HUES64 (cell line): ENCODE measurements around the gene YTHDF2.

ENCODE experiments used
- H3K27ac ChIP-seq: 2 replicates; pipeline ENCODE4 v1.7.0; 2013; ENCODE audit warnings: low read depth, low read length, inconsistent platforms
- H3K27me3 ChIP-seq: 2 replicates; pipeline ENCODE4 v1.6.1; 2013; ENCODE audit warnings: mild to moderate bottlenecking, low read length; ENCODE audit not compliant: insufficient read depth
- H3K36me3 ChIP-seq: 2 replicates; pipeline ENCODE4 v1.6.1; 2013; ENCODE audit warnings: mild to moderate bottlenecking, low read length; ENCODE audit not compliant: insufficient read depth
- H3K4me1 ChIP-seq: 2 replicates; pipeline ENCODE4 v1.6.1; 2013; ENCODE audit warnings: mild to moderate bottlenecking, low read length, moderate library complexity; ENCODE audit not compliant: insufficient read depth
- H3K4me3 ChIP-seq: 2 replicates; pipeline ENCODE4 v1.5.1; 2013; ENCODE audit warnings: mild to moderate bottlenecking, low read length, moderate library complexity
- H3K9ac ChIP-seq: 2 replicates; pipeline ENCODE4 v1.6.1; 2013; ENCODE audit warnings: mild to moderate bottlenecking, low read depth, low read length
- H3K9me3 ChIP-seq: 2 replicates; pipeline ENCODE4 v1.6.1; 2013; ENCODE audit warnings: low read depth, low read length; ENCODE audit not compliant: insufficient read depth
- WGBS: fragments of 150-250, 120-280 bp; methylation state at CpG from one replicate; pipeline ENCODE4 v1.1.7; 2013; ENCODE audit warnings: missing lambda C conversion rate; 5-methylcytosine and 5-hydroxymethylcytosine counted together

Gene YTHDF2

DNA sequence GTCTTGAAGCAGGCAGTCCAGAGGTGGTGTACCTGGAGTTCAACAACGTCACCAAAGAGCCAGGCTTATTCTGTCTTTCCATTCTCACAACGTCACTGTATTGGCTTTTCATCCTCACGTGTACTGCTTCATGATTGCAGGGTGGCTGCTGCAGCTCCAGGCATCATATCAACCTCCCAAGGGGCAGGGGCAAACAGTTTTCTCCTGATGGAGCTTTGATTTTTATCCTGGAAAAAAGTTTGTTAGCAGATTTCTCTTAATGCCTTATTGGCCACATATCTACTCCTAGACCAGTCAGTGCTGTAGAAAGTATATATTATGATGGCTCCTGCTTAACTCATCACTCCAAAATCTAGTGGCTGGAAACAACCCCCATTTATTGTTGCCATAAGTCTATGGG, 66.9 kb downstream of the YTHDF2 start:
- 95% methylated on average over 3 of the region's 3 CpGs for WGBS
- H3K4me1 ChIP-seq: 0 out of 2 replicates have a peak, but pooled peaks cover 3% of the 10 kb centered on the region
- no peaks in the 10 kb centered on the region for H3K27me3 ChIP-seq
- H3K36me3 ChIP-seq: no peaks in the 10 kb centered on the region
- H3K9me3 ChIP-seq: no peaks in the 10 kb centered on the region
- H3K4me3 ChIP-seq: no peak overlapping the region
- no peak overlapping the region for H3K9ac ChIP-seq
- no peak overlapping the region for H3K27ac ChIP-seq

DNA sequence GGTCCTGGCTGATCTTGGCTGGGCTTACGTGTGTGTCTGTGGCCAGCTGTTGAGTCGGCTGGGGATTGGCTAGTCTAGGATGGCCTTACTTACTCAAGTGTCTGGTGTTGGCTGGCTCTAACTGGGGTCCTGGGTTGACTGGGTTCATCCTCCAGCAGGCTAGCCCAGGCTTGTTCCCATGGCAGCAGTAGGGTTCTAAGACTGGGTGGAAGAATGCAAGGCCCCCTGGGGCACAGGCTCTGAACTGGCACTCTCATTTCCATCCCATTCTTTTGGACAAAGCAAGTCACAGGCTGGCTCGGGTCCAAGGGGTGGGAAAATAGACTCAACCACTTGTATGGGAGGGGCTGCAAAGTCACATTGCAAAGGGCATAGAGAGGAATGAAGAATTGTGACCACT, 67.3 kb downstream of the YTHDF2 start:
- WGBS: 61% methylated on average over 3 of the region's 3 CpGs
- Histone ChIP-seq H3K4me3 (no peak overlapping the region), H3K27me3 (no peaks in the 10 kb centered on the region), H3K4me1 (0 out of 2 replicates have a peak, but pooled peaks cover 3% of the 10 kb centered on the region), H3K9ac (no peak overlapping the region), H3K36me3 (no peaks in the 10 kb centered on the region), H3K9me3 (no peaks in the 10 kb centered on the region), H3K27ac (no peak overlapping the region)

DNA sequence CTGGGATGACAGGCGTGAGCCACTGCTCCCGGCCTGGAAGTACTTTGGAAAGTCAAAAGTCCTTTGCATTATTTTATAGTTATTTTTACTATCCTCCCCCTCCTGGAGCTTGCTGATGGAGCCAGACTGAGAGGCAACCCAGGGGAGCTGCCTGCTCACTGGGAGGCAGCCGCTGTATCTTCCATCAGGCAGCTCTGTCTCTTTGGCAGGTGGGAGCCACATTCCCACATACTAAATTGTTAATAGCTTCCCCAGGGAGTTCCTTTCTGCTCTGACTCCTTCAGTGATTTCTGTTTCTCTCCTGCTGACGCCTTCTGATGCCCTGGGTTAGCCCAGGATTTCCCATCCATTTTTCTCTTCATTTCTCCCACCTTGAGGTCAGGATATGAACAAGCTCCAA, 70.3 kb downstream of the YTHDF2 start:
- WGBS: 49% methylated on average over 4 of the region's 4 CpGs
- no peaks in the 10 kb centered on the region for H3K4me1 ChIP-seq
- no peaks in the 10 kb centered on the region for H3K36me3 ChIP-seq
- H3K27me3 ChIP-seq: peaks cover 21% of the 10 kb centered on the region
- no peaks in the 10 kb centered on the region for H3K9me3 ChIP-seq
- H3K27ac ChIP-seq: no peak overlapping the region
- no peak overlapping the region for H3K4me3 ChIP-seq
- H3K9ac ChIP-seq: no peak overlapping the region

DNA sequence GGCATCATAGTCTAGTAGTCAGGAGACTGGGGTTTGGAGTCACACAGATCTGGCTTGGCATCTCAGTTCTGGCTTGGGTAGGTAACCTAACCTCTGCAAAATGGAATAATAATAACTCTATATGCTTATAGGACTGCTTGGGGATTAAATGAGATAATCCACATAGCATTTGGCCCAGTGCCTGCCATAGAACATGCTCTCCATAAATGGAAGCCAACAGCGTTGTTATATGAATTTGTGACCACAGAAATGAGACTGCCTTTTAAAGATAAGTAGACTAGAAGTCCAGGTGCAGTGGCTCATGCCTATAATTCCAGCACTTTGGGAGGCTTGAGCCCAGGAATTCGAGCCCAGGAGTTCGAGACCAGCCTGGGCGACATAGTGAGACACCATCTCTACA, 71.2 kb downstream of the YTHDF2 start:
- WGBS: 95% methylated on average over 4 of the region's 4 CpGs
- Histone ChIP-seq H3K9me3 (peaks cover under 1% of the 10 kb centered on the region; the same call in 1 of the 2 replicates), H3K27ac (no peak overlapping the region)

DNA sequence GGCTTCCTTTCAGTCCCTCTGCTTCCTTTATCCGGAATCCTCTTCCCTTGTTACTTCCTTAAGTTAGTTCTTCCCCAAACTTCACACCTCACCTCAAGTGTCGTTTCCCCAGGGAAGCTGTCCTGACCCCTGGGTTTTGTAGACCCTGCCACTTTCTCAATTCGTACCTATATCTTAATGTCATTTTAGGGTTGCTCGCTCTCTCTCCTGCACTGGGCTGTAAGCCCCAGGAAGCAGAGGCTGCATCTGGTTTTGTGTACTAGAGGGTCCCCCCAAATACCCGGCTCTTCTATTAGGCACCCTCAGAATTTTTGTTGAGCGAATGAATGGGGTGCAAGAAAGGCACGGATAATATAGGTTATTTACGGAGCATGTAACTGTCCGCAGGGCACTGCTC, 74.6 kb downstream of the YTHDF2 start:
- Histone ChIP-seq H3K9me3 (peaks cover 3% of the 10 kb centered on the region; the same call in 1 of the 2 replicates), H3K27ac (no peak overlapping the region), H3K27me3 (peaks cover 48% of the 10 kb centered on the region), H3K4me1 (no peaks in the 10 kb centered on the region), H3K9ac (no peak overlapping the region), H3K36me3 (no peaks in the 10 kb centered on the region), H3K4me3 (0 out of 2 replicates have a peak overlapping the region, but pooled peaks have one; percentile 39)
- 85% methylated on average over 9 of the region's 9 CpGs for WGBS

More for the DNA sequence above, 71.2 kb downstream of the YTHDF2 start:
- Histone ChIP-seq H3K4me3 (no peak overlapping the region), H3K4me1 (no peaks in the 10 kb centered on the region), H3K36me3 (no peaks in the 10 kb centered on the region), H3K27me3 (peaks cover 30% of the 10 kb centered on the region), H3K9ac (no peak overlapping the region)

GRCh38 chr1:28811766-28812668, 75.3 kb downstream of the YTHDF2 start, which contains the start of gene OPRD1:
OPRD1 (plus strand) TSS chr1:28812170; CDS start chr1:28812384, 214 bp downstream.
- peaks cover 3% of the 10 kb centered on the region; the same call in 1 of the 2 replicates for H3K9me3 ChIP-seq
- H3K4me3 ChIP-seq: peak within 1 kb of the TSS; percentile 39
- H3K27me3 ChIP-seq: peaks cover 48% of the 10 kb centered on the region
- H3K27ac ChIP-seq: no peak within 1 kb of the TSS
- H3K4me1 ChIP-seq: no peaks in the 10 kb centered on the region
- H3K36me3 ChIP-seq: no peaks in the 10 kb centered on the region
- peak within 1 kb of the TSS; percentile 57 for H3K9ac ChIP-seq
- 5% methylated on average over 107 of the region's 108 CpGs for WGBS

- Histone ChIP-seq H3K9ac (peak overlapping the region; percentile 57), H3K27ac (no peak overlapping the region), H3K4me3 (peak overlapping the region; percentile 39)
Observed at GRCh38 chr1:28812669-28813468, 76.1 kb downstream of the YTHDF2 start.

DNA sequence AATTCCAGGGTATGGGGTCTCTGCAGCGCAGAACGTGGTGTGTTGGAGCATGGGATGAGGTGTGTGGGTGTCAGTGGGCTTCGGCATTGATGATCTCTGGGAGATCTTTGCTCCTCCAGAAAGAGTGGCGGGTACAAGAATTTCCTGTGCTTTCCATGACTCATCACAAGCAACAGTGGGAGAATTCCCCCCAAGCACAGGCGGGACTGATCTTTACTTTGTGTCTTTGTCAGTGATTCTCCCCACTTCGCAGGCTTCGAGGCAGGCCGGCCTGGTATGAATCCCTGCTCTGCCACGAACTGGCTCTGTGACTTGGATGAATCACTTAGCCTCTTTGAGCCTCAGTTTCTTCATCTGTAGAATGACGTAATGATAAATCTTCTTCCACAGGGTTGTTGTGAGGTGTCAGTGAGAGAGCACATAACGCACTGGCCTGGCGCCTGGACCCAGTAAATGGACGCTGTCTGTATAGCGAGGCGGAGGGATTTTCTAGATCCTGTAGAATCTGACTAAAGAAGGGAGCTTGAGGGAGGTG, 77.3 kb downstream of the YTHDF2 start:
- Histone ChIP-seq H3K36me3 (no peaks in the 10 kb centered on the region), H3K27me3 (peaks cover 48% of the 10 kb centered on the region), H3K4me1 (no peaks in the 10 kb centered on the region), H3K4me3 (no peak overlapping the region), H3K27ac (no peak overlapping the region), H3K9ac (no peak overlapping the region), H3K9me3 (peaks cover 3% of the 10 kb centered on the region; the same call in 1 of the 2 replicates)
- 89% methylated on average over 15 of the region's 15 CpGs for WGBS

More at GRCh38 chr1:28812669-28813468, 76.1 kb downstream of the YTHDF2 start:
- no peaks in the 10 kb centered on the region for H3K36me3 ChIP-seq
- H3K4me1 ChIP-seq: no peaks in the 10 kb centered on the region
- peaks cover 48% of the 10 kb centered on the region for H3K27me3 ChIP-seq
- peaks cover 3% of the 10 kb centered on the region; the same call in 1 of the 2 replicates for H3K9me3 ChIP-seq
- 73% methylated on average over 34 of the region's 34 CpGs for WGBS

GRCh38 chr1:28815533-28816185, 78.9 kb downstream of the YTHDF2 start:
- H3K36me3 ChIP-seq: no peaks in the 10 kb centered on the region
- no peak overlapping the region for H3K27ac ChIP-seq
- H3K9me3 ChIP-seq: peaks cover 3% of the 10 kb centered on the region; the same call in 1 of the 2 replicates
- H3K4me1 ChIP-seq: no peaks in the 10 kb centered on the region
- H3K9ac ChIP-seq: no peak overlapping the region
- H3K4me3 ChIP-seq: no peak overlapping the region
- peaks cover 41% of the 10 kb centered on the region for H3K27me3 ChIP-seq
- 76% methylated on average over 12 of the region's 12 CpGs for WGBS

DNA sequence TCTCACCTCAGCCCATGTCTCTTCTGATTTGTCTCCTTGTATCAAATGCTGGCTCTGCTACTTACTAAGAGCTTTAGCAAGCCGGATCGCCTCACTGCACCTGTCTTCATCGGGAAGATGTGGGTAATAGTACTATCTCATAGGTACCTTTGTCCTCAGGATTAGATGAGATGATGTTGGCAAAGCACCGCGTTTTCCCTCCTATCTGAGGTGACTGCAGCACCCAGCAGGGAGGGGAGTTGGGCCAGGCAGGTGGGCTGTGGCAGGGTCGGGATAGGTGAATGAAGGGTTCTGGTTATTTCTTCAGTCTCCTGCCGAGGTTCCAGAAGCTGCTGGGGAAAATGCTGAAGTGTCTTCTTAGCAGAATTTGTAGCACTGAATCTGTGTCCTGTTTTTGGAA, 80.4 kb downstream of the YTHDF2 start:
- no peak overlapping the region for H3K4me3 ChIP-seq
- H3K36me3 ChIP-seq: no peaks in the 10 kb centered on the region
- no peaks in the 10 kb centered on the region for H3K4me1 ChIP-seq
- 87% methylated on average over 7 of the region's 7 CpGs for WGBS
- peaks cover 26% of the 10 kb centered on the region for H3K27me3 ChIP-seq
- H3K9ac ChIP-seq: no peak overlapping the region
- H3K27ac ChIP-seq: no peak overlapping the region
- peaks cover 3% of the 10 kb centered on the region; the same call in 1 of the 2 replicates for H3K9me3 ChIP-seq
